SK-N-MC (cell line): ENCODE results near the gene NUAK1.

Experiments
- DNase-seq: peaks from one replicate; pipeline ENCODE4 v3.0.0-alpha.2; 2011; ENCODE audit warnings: low read depth, low spot score
- H3K27ac ChIP-seq: fragments of 200-600 bp; sonication (generic); 2 replicates; pipeline ENCODE4 v1.5.1; 2016; ENCODE audit warnings: mixed run types
- H3K36me3 ChIP-seq: fragments of 200-600 bp; sonication (generic); 2 replicates; pipeline ENCODE4 v1.6.1; 2017; ENCODE audit warnings: antibody characterized with exemption, low read length, mixed read lengths; ENCODE audit not compliant: insufficient read depth
- H3K4me3 ChIP-seq: fragments of 200-600 bp; sonication (generic); 2 replicates; pipeline ENCODE4 v1.5.1; 2016
- H3K9ac ChIP-seq: fragments of 200-600 bp; sonication (generic); 2 replicates; pipeline ENCODE4 v1.8.0; 2017; ENCODE audit warnings: mixed run types, mixed read lengths; ENCODE audit not compliant: insufficient read length
- H3K9me3 ChIP-seq: fragments of 200-600 bp; sonication (generic); 2 replicates; pipeline ENCODE4 v1.6.1; 2017; ENCODE audit warnings: low read depth, mild to moderate bottlenecking, antibody characterized with exemption, low read length, moderate library complexity, mixed read lengths
- EZH2 ChIP-seq: fragments of 200-600 bp; sonication (generic); IDR thresholded peaks from one replicate; pipeline ENCODE4 v1.6.1; 2017; ENCODE audit warnings: antibody characterized with exemption
- FOXP2 ChIP-seq: optimal IDR thresholded peaks from 2 replicates; pipeline ENCODE3; 2011; ENCODE audit warnings: mild to moderate bottlenecking, moderate library complexity; ENCODE audit not compliant: insufficient read depth; ENCODE audit errors: extremely low read length, control extremely low read depth
- POLR2AphosphoS5 ChIP-seq: IDR thresholded peaks from 2 replicates; pipeline ENCODE4 v1.6.1; 2012; ENCODE audit warnings: mild to moderate bottlenecking, low read depth, low read length, borderline replicate concordance

Gene NUAK1

GRCh38 chr12:106080041-106080790, 58.5 kb downstream of the NUAK1 start:
- Histone ChIP-seq H3K4me3 (peak overlapping the region; percentile 43), H3K27ac (peak overlapping the region; percentile 95), H3K36me3 (no peaks in the 10 kb centered on the region), H3K9me3 (no peaks in the 10 kb centered on the region), H3K9ac (peak overlapping the region; percentile 68)
- TF ChIP-seq EZH2 (no peak), FOXP2 (no peak), POLR2AphosphoS5 (no peak)
- peak; percentile 24 for DNase-seq

- no peaks in the 10 kb centered on the region for H3K9me3 ChIP-seq
These were observed 59.5 kb downstream of the NUAK1 start for GRCh38 chr12:106079148-106079738.

GRCh38 chr12:106078358-106079010, 60.3 kb downstream of the NUAK1 start:
- TF ChIP-seq FOXP2 (no peak), EZH2 (no peak), POLR2AphosphoS5 (no peak)
- Histone ChIP-seq H3K9ac (no peak overlapping the region), H3K4me3 (no peak overlapping the region), H3K36me3 (no peaks in the 10 kb centered on the region), H3K9me3 (no peaks in the 10 kb centered on the region), H3K27ac (no peak overlapping the region)
- DNase-seq = no peak

More at GRCh38 chr12:106079148-106079738, 59.5 kb downstream of the NUAK1 start:
- DNase-seq = no peak
- H3K4me3 ChIP-seq = no peak overlapping the region
- no peaks in the 10 kb centered on the region for H3K36me3 ChIP-seq
- TF ChIP-seq POLR2AphosphoS5 (no peak), FOXP2 (no peak), EZH2 (no peak)
- H3K9ac ChIP-seq = no peak overlapping the region
- no peak overlapping the region for H3K27ac ChIP-seq

GRCh38 chr12:106074706-106075392, 63.9 kb downstream of the NUAK1 start:
- H3K9me3 ChIP-seq = no peaks in the 10 kb centered on the region
- TF ChIP-seq FOXP2 = no peak
- no peak for TF ChIP-seq POLR2AphosphoS5
- TF ChIP-seq EZH2 = no peak
- no peaks in the 10 kb centered on the region for H3K36me3 ChIP-seq
- peak overlapping the region; percentile 30 for H3K4me3 ChIP-seq
- DNase-seq = peak; percentile 6
- H3K9ac ChIP-seq = no peak overlapping the region
- peak overlapping the region; percentile 35; the same call in 1 of the 2 replicates for H3K27ac ChIP-seq

GRCh38 chr12:106074361-106074705, 64.4 kb downstream of the NUAK1 start:
- no peak for DNase-seq
- H3K9ac ChIP-seq = no peak overlapping the region
- TF ChIP-seq POLR2AphosphoS5 = no peak
- TF ChIP-seq EZH2 = no peak
- TF ChIP-seq FOXP2 = no peak
- peak overlapping the region; percentile 35; the same call in 1 of the 2 replicates for H3K27ac ChIP-seq
- H3K36me3 ChIP-seq = no peaks in the 10 kb centered on the region
- no peaks in the 10 kb centered on the region for H3K9me3 ChIP-seq
- peak overlapping the region; percentile 30 for H3K4me3 ChIP-seq

- no peak for TF ChIP-seq FOXP2
- TF ChIP-seq POLR2AphosphoS5 = no peak
- no peak for TF ChIP-seq EZH2
- no peaks in the 10 kb centered on the region for H3K36me3 ChIP-seq
- H3K9ac ChIP-seq = no peak overlapping the region
- no peaks in the 10 kb centered on the region for H3K9me3 ChIP-seq
- DNase-seq = no peak
- no peak overlapping the region for H3K4me3 ChIP-seq
- H3K27ac ChIP-seq = no peak overlapping the region
These were observed 65.6 kb downstream of the NUAK1 start for GRCh38 chr12:106073179-106073578.

- no peak for DNase-seq
- Histone ChIP-seq H3K4me3 (no peak overlapping the region), H3K9me3 (no peaks in the 10 kb centered on the region), H3K9ac (no peak overlapping the region), H3K36me3 (no peaks in the 10 kb centered on the region), H3K27ac (no peak overlapping the region)
- no peak for TF ChIP-seq EZH2
- TF ChIP-seq POLR2AphosphoS5 = no peak
- no peak for TF ChIP-seq FOXP2
These were observed 66.0 kb downstream of the NUAK1 start for GRCh38 chr12:106072751-106073150.

- no peak overlapping the region for H3K4me3 ChIP-seq
- TF ChIP-seq FOXP2 (no peak), EZH2 (no peak), POLR2AphosphoS5 (no peak)
- H3K27ac ChIP-seq = no peak overlapping the region
- H3K36me3 ChIP-seq = no peaks in the 10 kb centered on the region
- no peak overlapping the region for H3K9ac ChIP-seq
- no peaks in the 10 kb centered on the region for H3K9me3 ChIP-seq
- DNase-seq = no peak
These were observed 67.1 kb downstream of the NUAK1 start for GRCh38 chr12:106071686-106072085.
